Colonic mucosa (tissue), 4 donors: Measurements from ENCODE around the gene FGGY. TPM values are rescaled to one million over a fixed set of nuclear protein-coding genes. Genes with fewer than 3 reads are reported as not detected.
"Not testable (repeated sequence)": the region's sequence is repeated elsewhere in the genome, so short reads cannot be mapped to it uniquely, and the experiment has no call there.

Experiments used
- DNase-seq: peaks from one replicate; pipeline ENCODE4 v3.0.0-alpha.2; 2020
- H3K27ac ChIP-seq: fragments of 200-600 bp; one replicate; pipeline ENCODE4 v1.8.0; 2021
- H3K27me3 ChIP-seq: fragments of 200-600 bp; one replicate; pipeline ENCODE4 v1.8.0; 2021
- H3K36me3 ChIP-seq: fragments of 200-600 bp; one replicate; pipeline ENCODE4 v1.8.0; 2021
- H3K4me1 ChIP-seq: fragments of 200-600 bp; one replicate; pipeline ENCODE4 v1.8.0; 2021; ENCODE audit warnings: mild to moderate bottlenecking
- H3K4me3 ChIP-seq: fragments of 200-600 bp; one replicate; pipeline ENCODE4 v1.8.0; 2021
- H3K9ac ChIP-seq, 2 donors: one replicate each; pipeline ENCODE4 v1.7.0; 2013; ENCODE audit warnings: control low read depth in 2 of 2, low read depth in 2 of 2, low read length in 2 of 2
- H3K9me3 ChIP-seq: fragments of 200-600 bp; one replicate; pipeline ENCODE4 v1.8.0; 2021
- CTCF ChIP-seq: fragments of 200-600 bp; IDR thresholded peaks from one replicate; pipeline ENCODE4 v1.8.0; 2022; ENCODE audit warnings: antibody characterized with exemption, mild to moderate bottlenecking
- intact Hi-C: fragments of 100-400 bp; cut with DNase I; formaldehyde crosslinking; loops from one replicate; pipeline ENCODE4 v1.14.1; 2022
- total RNA-seq, 2 donors: library from RNA; stranded (reverse); fragmentation: NEBNext Ultra II Directional in 1 of 2; extraction: Animal tissue kit (Norgen Biotek cat#: 25700) in 1 of 2; gene quantifications; one replicate each; pipeline ENCODE4 v1.2.1, GENCODE V29; 2021
- donor health status: healthy.
- donor health status: DM: no; HTN: no; CAD: no.
- donor health status: DM: no; HTN: no; CAD: no.

The FGGY gene
- total RNA-seq, 2 donors from 2014 or later = 12.5 to 19.5 TPM

- H3K4me1 ChIP-seq = peaks cover 3% of the 10 kb centered on the region
- no peak overlapping the region for H3K27ac ChIP-seq
- no peaks in the 10 kb centered on the region for H3K9me3 ChIP-seq
- TF ChIP-seq CTCF = no peak
- no peak overlapping the region for H3K4me3 ChIP-seq
- H3K36me3 ChIP-seq = no peaks in the 10 kb centered on the region
- H3K27me3 ChIP-seq = no peaks in the 10 kb centered on the region
- no peak overlapping the region for H3K9ac ChIP-seq
- DNase-seq = no peak
- intact Hi-C loops = no loop called here
Measured at GRCh38 chr1:59350521-59350920, 53.6 kb downstream of the FGGY start.

- intact Hi-C loops = no loop called here
- peaks cover 4% of the 10 kb centered on the region for H3K4me1 ChIP-seq
- no peaks in the 10 kb centered on the region for H3K36me3 ChIP-seq
- no peak overlapping the region for H3K4me3 ChIP-seq
- DNase-seq = no peak
- no peak for TF ChIP-seq CTCF
- no peaks in the 10 kb centered on the region for H3K27me3 ChIP-seq
- no peak overlapping the region for H3K9ac ChIP-seq
- H3K27ac ChIP-seq = no peak overlapping the region
- no peaks in the 10 kb centered on the region for H3K9me3 ChIP-seq
Measured at GRCh38 chr1:59352065-59352464, 55.2 kb downstream of the FGGY start.

- H3K36me3 ChIP-seq = no peaks in the 10 kb centered on the region
- peaks cover 4% of the 10 kb centered on the region for H3K4me1 ChIP-seq
- H3K27me3 ChIP-seq = no peaks in the 10 kb centered on the region
- intact Hi-C loops = no loop called here
- no peak for DNase-seq
- no peak overlapping the region for H3K9ac ChIP-seq
- no peaks in the 10 kb centered on the region for H3K9me3 ChIP-seq
- no peak overlapping the region for H3K27ac ChIP-seq
- TF ChIP-seq CTCF = no peak
- no peak overlapping the region for H3K4me3 ChIP-seq
Measured at GRCh38 chr1:59353453-59353852, 56.6 kb downstream of the FGGY start.

GRCh38 chr1:59354239-59354638 is 57.3 kb downstream of the FGGY start:
- H3K9me3 ChIP-seq, H3K4me3 ChIP-seq, H3K27me3 ChIP-seq, DNase-seq, H3K36me3 ChIP-seq, intact Hi-C loops, H3K4me1 ChIP-seq, H3K9ac ChIP-seq: not testable (repeated sequence)
- peak overlapping the region; percentile 58 for H3K27ac ChIP-seq

GRCh38 chr1:59354709-59355337 is 57.9 kb downstream of the FGGY start:
- no peak overlapping the region for H3K9ac ChIP-seq
- no peaks in the 10 kb centered on the region for H3K27me3 ChIP-seq
- no peaks in the 10 kb centered on the region for H3K9me3 ChIP-seq
- intact Hi-C loops = no loop called here
- H3K27ac ChIP-seq = peak overlapping the region; percentile 58
- no peak for TF ChIP-seq CTCF
- H3K36me3 ChIP-seq = no peaks in the 10 kb centered on the region
- H3K4me3 ChIP-seq = no peak overlapping the region
- DNase-seq = peak; percentile 48
- peaks cover 4% of the 10 kb centered on the region for H3K4me1 ChIP-seq

GRCh38 chr1:59355361-59355760 is 58.5 kb downstream of the FGGY start:
- no peak for TF ChIP-seq CTCF
- no peaks in the 10 kb centered on the region for H3K27me3 ChIP-seq

More at GRCh38 chr1:59355361-59355760, 58.5 kb downstream of the FGGY start:
- DNase-seq = no peak
- intact Hi-C loops = no loop called here
- Histone ChIP-seq H3K4me3 (no peak overlapping the region), H3K9ac (no peak overlapping the region), H3K36me3 (no peaks in the 10 kb centered on the region), H3K9me3 (no peaks in the 10 kb centered on the region), H3K27ac (peak overlapping the region; percentile 15), H3K4me1 (peaks cover 4% of the 10 kb centered on the region)
